ENCODE results near the gene BDH1. TPM values are rescaled to one million over a fixed set of nuclear protein-coding genes. Genes with fewer than 3 reads are reported as not detected.
A peak's percentile ranks its signal among the peaks of the same experiment; 100 is the strongest.

Gene BDH1
- total and polyA plus RNA-seq, 2 of the 13 experiments (the other 11 are each of a cell fraction or from before 2014, with no cell fraction given): 21.2 to 71.9 TPM

GRCh38 chr3:197597335-197597734 lies 41.6 kb upstream of the BDH1 start (continued):
- no peak for TF ChIP-seq ZBTB25 (CRISPR knock-in tag; IDR thresholded peaks at IDR 0.05)
- TF ChIP-seq HDAC1 (CRISPR knock-in tag; IDR thresholded peaks at IDR 0.05): 0 out of 2 replicates have a peak, but pooled peaks have one; percentile 23
- TF ChIP-seq, protein P1, sequence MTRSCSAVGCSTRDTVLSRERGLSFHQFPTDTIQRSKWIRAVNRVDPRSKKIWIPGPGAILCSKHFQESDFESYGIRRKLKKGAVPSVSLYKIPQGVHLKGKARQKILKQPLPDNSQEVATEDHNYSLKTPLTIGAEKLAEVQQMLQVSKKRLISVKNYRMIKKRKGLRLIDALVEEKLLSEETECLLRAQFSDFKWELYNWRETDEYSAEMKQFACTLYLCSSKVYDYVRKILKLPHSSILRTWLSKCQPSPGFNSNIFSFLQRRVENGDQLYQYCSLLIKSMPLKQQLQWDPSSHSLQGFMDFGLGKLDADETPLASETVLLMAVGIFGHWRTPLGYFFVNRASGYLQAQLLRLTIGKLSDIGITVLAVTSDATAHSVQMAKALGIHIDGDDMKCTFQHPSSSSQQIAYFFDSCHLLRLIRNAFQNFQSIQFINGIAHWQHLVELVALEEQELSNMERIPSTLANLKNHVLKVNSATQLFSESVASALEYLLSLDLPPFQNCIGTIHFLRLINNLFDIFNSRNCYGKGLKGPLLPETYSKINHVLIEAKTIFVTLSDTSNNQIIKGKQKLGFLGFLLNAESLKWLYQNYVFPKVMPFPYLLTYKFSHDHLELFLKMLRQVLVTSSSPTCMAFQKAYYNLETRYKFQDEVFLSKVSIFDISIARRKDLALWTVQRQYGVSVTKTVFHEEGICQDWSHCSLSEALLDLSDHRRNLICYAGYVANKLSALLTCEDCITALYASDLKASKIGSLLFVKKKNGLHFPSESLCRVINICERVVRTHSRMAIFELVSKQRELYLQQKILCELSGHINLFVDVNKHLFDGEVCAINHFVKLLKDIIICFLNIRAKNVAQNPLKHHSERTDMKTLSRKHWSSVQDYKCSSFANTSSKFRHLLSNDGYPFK (CRISPR knock-in tag; IDR thresholded peaks at IDR 0.05; ENCODE audit: borderline replicate concordance): no peak
- no peak for TF ChIP-seq ATM (IDR thresholded peaks at IDR 0.05; ENCODE audit: borderline replicate concordance)
- TF ChIP-seq MED13 (CRISPR knock-in tag; IDR thresholded peaks at IDR 0.05): no peak; the same call in 1 of the 2 replicates
- TF ChIP-seq ZKSCAN8 (CRISPR knock-in tag; IDR thresholded peaks at IDR 0.05; ENCODE audit: borderline replicate concordance): no peak
- no peak for TF ChIP-seq RELA (CRISPR knock-in tag; IDR thresholded peaks at IDR 0.05)
- TF ChIP-seq EED (CRISPR knock-in tag; IDR thresholded peaks at IDR 0.05): no peak
- TF ChIP-seq, protein P2, sequence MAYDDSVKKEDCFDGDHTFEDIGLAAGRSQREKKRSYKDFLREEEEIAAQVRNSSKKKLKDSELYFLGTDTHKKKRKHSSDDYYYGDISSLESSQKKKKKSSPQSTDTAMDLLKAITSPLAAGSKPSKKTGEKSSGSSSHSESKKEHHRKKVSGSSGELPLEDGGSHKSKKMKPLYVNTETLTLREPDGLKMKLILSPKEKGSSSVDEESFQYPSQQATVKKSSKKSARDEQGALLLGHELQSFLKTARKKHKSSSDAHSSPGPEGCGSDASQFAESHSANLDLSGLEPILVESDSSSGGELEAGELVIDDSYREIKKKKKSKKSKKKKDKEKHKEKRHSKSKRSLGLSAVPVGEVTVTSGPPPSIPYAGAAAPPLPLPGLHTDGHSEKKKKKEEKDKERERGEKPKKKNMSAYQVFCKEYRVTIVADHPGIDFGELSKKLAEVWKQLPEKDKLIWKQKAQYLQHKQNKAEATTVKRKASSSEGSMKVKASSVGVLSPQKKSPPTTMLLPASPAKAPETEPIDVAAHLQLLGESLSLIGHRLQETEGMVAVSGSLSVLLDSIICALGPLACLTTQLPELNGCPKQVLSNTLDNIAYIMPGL (CRISPR knock-in tag; IDR thresholded peaks at IDR 0.05; ENCODE audit: borderline replicate concordance in 1 of 2, low read depth in 1 of 2): no peak
- no peak for TF ChIP-seq ZNF572 (CRISPR knock-in tag; IDR thresholded peaks at IDR 0.05)
- TF ChIP-seq ZNF615 (CRISPR knock-in tag; IDR thresholded peaks at IDR 0.05; ENCODE audit: borderline replicate concordance): 0 out of 2 replicates have a peak, but pooled peaks have one; percentile 34
- TF ChIP-seq RFX1 (IDR thresholded peaks at IDR 0.05): no peak
- peak; percentile 30; the same call in 1 of the 2 replicates for TF ChIP-seq THAP11 (CRISPR knock-in tag; IDR thresholded peaks at IDR 0.05)
- TF ChIP-seq HNF1B (CRISPR knock-in tag; IDR thresholded peaks at IDR 0.05): peak; percentile 94
- 0 out of 2 replicates have a peak, but pooled peaks have one; percentile 28 for TF ChIP-seq MIER3 (CRISPR knock-in tag; IDR thresholded peaks at IDR 0.05; ENCODE audit: borderline replicate concordance)
- TF ChIP-seq, protein P3, sequence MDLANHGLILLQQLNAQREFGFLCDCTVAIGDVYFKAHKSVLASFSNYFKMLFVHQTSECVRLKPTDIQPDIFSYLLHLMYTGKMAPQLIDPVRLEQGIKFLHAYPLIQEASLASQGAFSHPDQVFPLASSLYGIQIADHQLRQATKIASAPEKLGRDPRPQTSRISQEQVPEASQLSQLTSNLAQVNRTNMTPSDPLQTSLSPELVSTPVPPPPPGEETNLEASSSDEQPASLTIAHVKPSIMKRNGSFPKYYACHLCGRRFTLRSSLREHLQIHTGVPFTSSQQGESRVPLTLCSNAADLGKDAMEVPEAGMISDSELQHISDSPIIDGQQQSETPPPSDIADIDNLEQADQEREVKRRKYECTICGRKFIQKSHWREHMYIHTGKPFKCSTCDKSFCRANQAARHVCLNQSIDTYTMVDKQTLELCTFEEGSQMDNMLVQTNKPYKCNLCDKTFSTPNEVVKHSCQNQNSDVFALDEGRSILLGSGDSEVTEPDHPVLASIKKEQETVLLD (CRISPR knock-in tag; IDR thresholded peaks at IDR 0.05; ENCODE audit: low read depth): no peak
- no peak for TF ChIP-seq ZNF639 (CRISPR knock-in tag; conservative IDR thresholded peaks at IDR 0.05)
- no peak for TF ChIP-seq MEF2D (CRISPR knock-in tag; IDR thresholded peaks at IDR 0.05)
- no peak for TF ChIP-seq GLMP (CRISPR knock-in tag; IDR thresholded peaks at IDR 0.05; ENCODE audit: borderline replicate concordance)
